Measurements from ENCODE around the gene FAF2.

Gene FAF2

GRCh38 chr5:176420972-176421544 is 27.1 kb upstream of the FAF2 start:
- no peak overlapping the region for H4K12ac ChIP-seq (ENCODE audit: low read depth, low read length)
- no peaks in the 10 kb centered on the region for H3K9me3 ChIP-seq (ENCODE audit: insufficient read depth, low read depth, low read length)
- no peak overlapping the region for H3K9ac ChIP-seq (ENCODE audit: low read length)
- H3K79me1 ChIP-seq (ENCODE audit: low read length): peaks cover 14% of the 10 kb centered on the region
- H2BK120ac ChIP-seq (ENCODE audit: insufficient read depth, low read length, poor library complexity): no peak overlapping the region
- peak in 1 of 2 donors; percentile 42 for DNase-seq
- no peak overlapping the region for H3K18ac ChIP-seq (ENCODE audit: low read length)
- H3K4me1 ChIP-seq (ENCODE audit: control insufficient read depth in 1 of 2, insufficient read depth in 2 of 2, low read length in 2 of 2): peaks cover 9 to 10% of the 10 kb centered on the region in 2 experiments
- H3K27me3 ChIP-seq (ENCODE audit: insufficient read depth, low read length): no peaks in the 10 kb centered on the region
- H3K4ac ChIP-seq (ENCODE audit: low read depth, low read length): no peak overlapping the region
- H2BK12ac ChIP-seq (ENCODE audit: low read length): no peak overlapping the region
- no peaks in the 10 kb centered on the region for H3K36me3 ChIP-seq (ENCODE audit: control insufficient read depth in 1 of 2, insufficient read depth in 2 of 2, low read length in 2 of 2)
- H4K91ac ChIP-seq (ENCODE audit: low read depth, low read length): no peak overlapping the region
- WGBS (ENCODE audit: extremely low coverage, insufficient coverage, insufficient read length): no CpG with 5 or more reads among the region's 2 CpGs
- H3K14ac ChIP-seq (ENCODE audit: low read length): no peak overlapping the region
- no peak overlapping the region for H2AFZ ChIP-seq (ENCODE audit: insufficient read depth, low read length, poor library complexity)
- H3K79me2 ChIP-seq (ENCODE audit: control insufficient read depth, insufficient read depth, low read length, poor library complexity): peaks cover 2% of the 10 kb centered on the region
- H4K8ac ChIP-seq (ENCODE audit: low read depth, low read length): no peak overlapping the region
- no peak overlapping the region for H3K4me2 ChIP-seq (ENCODE audit: low read length)
- no peak overlapping the region for H3K27ac ChIP-seq (ENCODE audit: low read depth, low read length)
- H3K4me3 ChIP-seq (ENCODE audit: low read depth, low read length): no peak overlapping the region
- no peak overlapping the region for H2AK5ac ChIP-seq (ENCODE audit: low read length)
- no peak overlapping the region for H2BK5ac ChIP-seq (ENCODE audit: low read depth, low read length, poor library complexity)
- no peak overlapping the region for H3K23ac ChIP-seq (ENCODE audit: low read length)

GRCh38 chr5:176424181-176424580 is 24.0 kb upstream of the FAF2 start:
- H3K36me3 ChIP-seq (ENCODE audit: control insufficient read depth in 1 of 2, insufficient read depth in 2 of 2, low read length in 2 of 2): no peaks in the 10 kb centered on the region
- H2BK12ac ChIP-seq (ENCODE audit: low read length): no peak overlapping the region
- DNase-seq: peak in 1 of 2 donors; percentile 15
- H3K9me3 ChIP-seq (ENCODE audit: insufficient read depth, low read depth, low read length): no peaks in the 10 kb centered on the region
- H3K79me1 ChIP-seq (ENCODE audit: low read length): no peaks in the 10 kb centered on the region
- WGBS (ENCODE audit: extremely low coverage, insufficient coverage, insufficient read length): no CpG with 5 or more reads among the region's 3 CpGs
- H4K91ac ChIP-seq (ENCODE audit: low read depth, low read length): no peak overlapping the region
- no peak overlapping the region for H3K4me3 ChIP-seq (ENCODE audit: low read depth, low read length)
- H3K23ac ChIP-seq (ENCODE audit: low read length): no peak overlapping the region
- H3K4me1 ChIP-seq (ENCODE audit: control insufficient read depth in 1 of 2, insufficient read depth in 2 of 2, low read length in 2 of 2): no peaks in the 10 kb centered on the region
- H3K79me2 ChIP-seq (ENCODE audit: control insufficient read depth, insufficient read depth, low read length, poor library complexity): no peaks in the 10 kb centered on the region
- H3K9ac ChIP-seq (ENCODE audit: low read length): no peak overlapping the region
- no peak overlapping the region for H3K4ac ChIP-seq (ENCODE audit: low read depth, low read length)
- no peak overlapping the region for H3K18ac ChIP-seq (ENCODE audit: low read length)
- no peak overlapping the region for H2AFZ ChIP-seq (ENCODE audit: insufficient read depth, low read length, poor library complexity)
- no peak overlapping the region for H4K8ac ChIP-seq (ENCODE audit: low read depth, low read length)
- no peak overlapping the region for H2BK5ac ChIP-seq (ENCODE audit: low read depth, low read length, poor library complexity)
- no peak overlapping the region for H3K14ac ChIP-seq (ENCODE audit: low read length)
- H4K12ac ChIP-seq (ENCODE audit: low read depth, low read length): no peak overlapping the region
- no peaks in the 10 kb centered on the region for H3K27me3 ChIP-seq (ENCODE audit: insufficient read depth, low read length)
- no peak overlapping the region for H2BK120ac ChIP-seq (ENCODE audit: insufficient read depth, low read length, poor library complexity)
- H3K27ac ChIP-seq (ENCODE audit: low read depth, low read length): no peak overlapping the region
- H2AK5ac ChIP-seq (ENCODE audit: low read length): no peak overlapping the region
- no peak overlapping the region for H3K4me2 ChIP-seq (ENCODE audit: low read length)

GRCh38 chr5:176425138-176425537 is 23.0 kb upstream of the FAF2 start:
- WGBS (ENCODE audit: extremely low coverage, insufficient coverage, insufficient read length): no CpG with 5 or more reads among the region's 1 CpG
- Histone ChIP-seq H2BK120ac (ENCODE audit: insufficient read depth, low read length, poor library complexity) (no peak overlapping the region), H3K4me3 (ENCODE audit: low read depth, low read length) (no peak overlapping the region), H3K27ac (ENCODE audit: low read depth, low read length) (no peak overlapping the region), H4K12ac (ENCODE audit: low read depth, low read length) (no peak overlapping the region), H4K8ac (ENCODE audit: low read depth, low read length) (no peak overlapping the region), H3K9ac (ENCODE audit: low read length) (no peak overlapping the region), H2AFZ (ENCODE audit: insufficient read depth, low read length, poor library complexity) (no peak overlapping the region), H3K18ac (ENCODE audit: low read length) (no peak overlapping the region), H2AK5ac (ENCODE audit: low read length) (no peak overlapping the region), H3K4me1 (ENCODE audit: control insufficient read depth in 1 of 2, insufficient read depth in 2 of 2, low read length in 2 of 2) (no peaks in the 10 kb centered on the region), H3K9me3 (ENCODE audit: insufficient read depth, low read depth, low read length) (no peaks in the 10 kb centered on the region), H3K14ac (ENCODE audit: low read length) (no peak overlapping the region), H3K4me2 (ENCODE audit: low read length) (no peak overlapping the region), H3K23ac (ENCODE audit: low read length) (no peak overlapping the region), H3K4ac (ENCODE audit: low read depth, low read length) (no peak overlapping the region), H2BK12ac (ENCODE audit: low read length) (no peak overlapping the region), H3K36me3 (ENCODE audit: control insufficient read depth in 1 of 2, insufficient read depth in 2 of 2, low read length in 2 of 2) (no peaks in the 10 kb centered on the region), H3K27me3 (ENCODE audit: insufficient read depth, low read length) (no peaks in the 10 kb centered on the region), H4K91ac (ENCODE audit: low read depth, low read length) (no peak overlapping the region), H2BK5ac (ENCODE audit: low read depth, low read length, poor library complexity) (no peak overlapping the region), H3K79me1 (ENCODE audit: low read length) (no peaks in the 10 kb centered on the region), H3K79me2 (ENCODE audit: control insufficient read depth, insufficient read depth, low read length, poor library complexity) (no peaks in the 10 kb centered on the region)
- peak in 1 of 2 donors; percentile 68 for DNase-seq

- no peak overlapping the region for H2BK12ac ChIP-seq (ENCODE audit: low read length)
- no peak overlapping the region for H4K91ac ChIP-seq (ENCODE audit: low read depth, low read length)
- H3K27me3 ChIP-seq (ENCODE audit: insufficient read depth, low read length): no peaks in the 10 kb centered on the region
- no peak overlapping the region for H2BK120ac ChIP-seq (ENCODE audit: insufficient read depth, low read length, poor library complexity)
- no CpG with 5 or more reads among the region's 1 CpG for WGBS (ENCODE audit: extremely low coverage, insufficient coverage, insufficient read length)
- H3K79me1 ChIP-seq (ENCODE audit: low read length): no peaks in the 10 kb centered on the region
- no peaks in the 10 kb centered on the region for H3K79me2 ChIP-seq (ENCODE audit: control insufficient read depth, insufficient read depth, low read length, poor library complexity)
- no peak overlapping the region for H3K23ac ChIP-seq (ENCODE audit: low read length)
- H3K27ac ChIP-seq (ENCODE audit: low read depth, low read length): no peak overlapping the region
- H2AK5ac ChIP-seq (ENCODE audit: low read length): no peak overlapping the region
- H3K9me3 ChIP-seq (ENCODE audit: insufficient read depth, low read depth, low read length): no peaks in the 10 kb centered on the region
- H3K9ac ChIP-seq (ENCODE audit: low read length): no peak overlapping the region
- no peak overlapping the region for H3K4me3 ChIP-seq (ENCODE audit: low read depth, low read length)
- no peak overlapping the region for H2AFZ ChIP-seq (ENCODE audit: insufficient read depth, low read length, poor library complexity)
- no peak overlapping the region for H3K14ac ChIP-seq (ENCODE audit: low read length)
- no peak overlapping the region for H4K8ac ChIP-seq (ENCODE audit: low read depth, low read length)
- H3K18ac ChIP-seq (ENCODE audit: low read length): no peak overlapping the region
- H3K4ac ChIP-seq (ENCODE audit: low read depth, low read length): no peak overlapping the region
- H3K4me2 ChIP-seq (ENCODE audit: low read length): no peak overlapping the region
- no peak for DNase-seq
- H3K36me3 ChIP-seq (ENCODE audit: control insufficient read depth in 1 of 2, insufficient read depth in 2 of 2, low read length in 2 of 2): no peaks in the 10 kb centered on the region
- no peak overlapping the region for H2BK5ac ChIP-seq (ENCODE audit: low read depth, low read length, poor library complexity)
- no peaks in the 10 kb centered on the region for H3K4me1 ChIP-seq (ENCODE audit: control insufficient read depth in 1 of 2, insufficient read depth in 2 of 2, low read length in 2 of 2)
- H4K12ac ChIP-seq (ENCODE audit: low read depth, low read length): no peak overlapping the region
These were observed 22.4 kb upstream of the FAF2 start for GRCh38 chr5:176425791-176426190.
